ENCODE measurements around the gene ADCY9. TPM values are rescaled to one million over a fixed set of nuclear protein-coding genes. Genes with fewer than 3 reads are reported as not detected.

ADCY9 gene
- total RNA-seq, 2 experiments from 2014 or later = 7.1 to 7.4 TPM

GRCh38 chr16:4093495-4094126 lies 22.6 kb downstream of the ADCY9 start:
- no peak overlapping the region for H3K27ac ChIP-seq (ENCODE audit: low read depth in 1 of 2, low read length in 2 of 2)
- no peak for TF ChIP-seq CTCF (IDR thresholded peaks at IDR 0.05)
- intact Hi-C loops (cut with DNase I, micrococcal nuclease) = no loop called here
- H3K4me3 ChIP-seq (ENCODE audit: low read length) = no peak overlapping the region
- Mint-ChIP-seq H3K27me3 (no peaks in the 10 kb centered on the region), H3K4me1 (ENCODE audit: low read depth) (peaks cover 9% of the 10 kb centered on the region), H3K27ac (no peak overlapping the region), H3K36me3 (ENCODE audit: low read depth) (no peaks in the 10 kb centered on the region), H3K9me3 (no peaks in the 10 kb centered on the region), H3K4me3 (no peak overlapping the region)
- no peaks in the 10 kb centered on the region for H3K9me3 ChIP-seq (ENCODE audit: control insufficient read depth in 1 of 2, insufficient read depth in 1 of 2, low read length in 2 of 2)
- ChIA-PET POLR2A (no interaction called here), CTCF (no interaction called here)
- no peaks in the 10 kb centered on the region for H3K27me3 ChIP-seq (ENCODE audit: control insufficient read depth in 1 of 2, insufficient read depth in 2 of 2, low read length in 2 of 2)
- DNase-seq = no peak
- no peaks in the 10 kb centered on the region for H3K4me1 ChIP-seq (ENCODE audit: insufficient read depth, low read length)
- no peaks in the 10 kb centered on the region for H3K36me3 ChIP-seq (ENCODE audit: insufficient read depth, low read length)
- ATAC-seq (ENCODE audit: poor library complexity) = no peak

DNA sequence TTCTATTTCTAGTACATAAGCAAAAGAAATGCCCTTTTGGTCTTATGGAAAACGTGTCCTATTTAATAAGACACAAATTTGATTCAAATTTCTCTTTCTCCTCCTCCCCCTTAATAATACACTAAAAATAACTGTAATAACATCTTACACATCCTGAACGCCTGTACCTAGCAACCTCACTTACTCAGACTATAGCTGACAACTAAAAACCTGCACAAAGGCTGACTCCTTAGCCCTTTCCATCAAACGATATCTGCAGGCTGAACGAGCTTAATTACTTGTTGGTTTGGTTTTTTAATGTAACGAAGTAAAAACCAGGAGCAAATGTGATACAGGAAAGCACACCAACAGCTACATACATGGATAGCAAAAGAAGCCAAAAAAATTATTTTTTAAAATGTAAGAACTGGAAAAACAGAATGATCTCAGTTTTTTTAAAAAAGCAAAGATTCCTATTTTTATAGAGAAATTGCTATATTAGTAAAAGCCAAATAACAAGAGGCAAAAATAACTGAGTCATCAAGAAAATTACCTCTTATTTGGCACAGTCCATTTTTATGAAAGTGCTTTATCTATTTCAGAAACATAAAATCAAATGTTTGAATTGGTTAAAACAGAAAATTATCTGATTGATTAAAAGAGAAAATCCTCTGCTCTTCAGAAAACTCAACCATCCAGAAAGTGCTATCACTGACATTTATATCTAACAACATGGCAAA lies 23.5 kb downstream of the ADCY9 start:
- no peaks in the 10 kb centered on the region for H3K4me1 ChIP-seq (ENCODE audit: insufficient read depth, low read length)
- no peaks in the 10 kb centered on the region for H3K27me3 ChIP-seq (ENCODE audit: control insufficient read depth in 1 of 2, insufficient read depth in 2 of 2, low read length in 2 of 2)
- Mint-ChIP-seq H3K36me3 (ENCODE audit: low read depth) (no peaks in the 10 kb centered on the region), H3K27me3 (no peaks in the 10 kb centered on the region), H3K4me1 (ENCODE audit: low read depth) (peaks cover 9% of the 10 kb centered on the region), H3K27ac (no peak overlapping the region), H3K4me3 (no peak overlapping the region), H3K9me3 (no peaks in the 10 kb centered on the region)
- H3K4me3 ChIP-seq (ENCODE audit: low read length) = no peak overlapping the region
- intact Hi-C loops (cut with DNase I, micrococcal nuclease) = no loop called here
- TF ChIP-seq CTCF (IDR thresholded peaks at IDR 0.05) = no peak
- POLR2A ChIA-PET = no interaction called here
- no peaks in the 10 kb centered on the region for H3K9me3 ChIP-seq (ENCODE audit: control insufficient read depth in 1 of 2, insufficient read depth in 1 of 2, low read length in 2 of 2)
- ATAC-seq (ENCODE audit: poor library complexity) = no peak
- DNase-seq = no peak
- H3K36me3 ChIP-seq (ENCODE audit: insufficient read depth, low read length) = no peaks in the 10 kb centered on the region
- no peak overlapping the region for H3K27ac ChIP-seq (ENCODE audit: low read depth in 1 of 2, low read length in 2 of 2)
- CTCF ChIA-PET = no interaction called here

- Histone ChIP-seq H3K9me3 (ENCODE audit: control insufficient read depth in 1 of 2, insufficient read depth in 1 of 2, low read length in 2 of 2) (no peaks in the 10 kb centered on the region), H3K36me3 (ENCODE audit: insufficient read depth, low read length) (no peaks in the 10 kb centered on the region), H3K4me3 (ENCODE audit: low read length) (no peak overlapping the region), H3K27ac (ENCODE audit: low read depth in 1 of 2, low read length in 2 of 2) (no peak overlapping the region), H3K27me3 (ENCODE audit: control insufficient read depth in 1 of 2, insufficient read depth in 2 of 2, low read length in 2 of 2) (no peaks in the 10 kb centered on the region), H3K4me1 (ENCODE audit: insufficient read depth, low read length) (no peaks in the 10 kb centered on the region)
- intact Hi-C loops (cut with DNase I, micrococcal nuclease) = no loop called here
- ATAC-seq (ENCODE audit: poor library complexity) = no peak
- H3K4me1 Mint-ChIP-seq (ENCODE audit: low read depth) = peaks cover 9% of the 10 kb centered on the region
- no peak overlapping the region for H3K4me3 Mint-ChIP-seq
- POLR2A ChIA-PET = no interaction called here
- no peaks in the 10 kb centered on the region for H3K9me3 Mint-ChIP-seq
- H3K27me3 Mint-ChIP-seq = no peaks in the 10 kb centered on the region
- CTCF ChIA-PET = no interaction called here
- TF ChIP-seq CTCF (IDR thresholded peaks at IDR 0.05) = no peak
- DNase-seq = no peak
- no peak overlapping the region for H3K27ac Mint-ChIP-seq
- no peaks in the 10 kb centered on the region for H3K36me3 Mint-ChIP-seq (ENCODE audit: low read depth)
These were observed 24.8 kb downstream of the ADCY9 start for GRCh38 chr16:4091240-4092012.
